GM19463 (cell line): ENCODE data around the gene LPAR6.
"Not testable (repeated sequence)": the region's sequence is repeated elsewhere in the genome, so short reads cannot be mapped to it uniquely, and the experiment has no call there.

ENCODE experiments used
- ATAC-seq: cut with Tn5 transposase; IDR thresholded peaks from one replicate; pipeline ENCODE4 v1.9.1; 2021; ENCODE audit warnings: mild to moderate bottlenecking, moderate library complexity; ENCODE audit not compliant: unreplicated experiment

LPAR6 gene

GRCh38 chr13:48422003-48422402, 9.1 kb upstream of the LPAR6 start:
- not testable (repeated sequence) for ATAC-seq

- ATAC-seq = no peak
These were observed 2.6 kb upstream of the LPAR6 start for GRCh38 chr13:48415516-48415915.

- no peak for ATAC-seq
These were observed 1.6 kb upstream of the LPAR6 start for GRCh38 chr13:48414501-48414900.

- no peak for ATAC-seq
These were observed 927 bp downstream of the LPAR6 start for GRCh38 chr13:48411841-48412531.

- no peak for ATAC-seq
These were observed 1.6 kb downstream of the LPAR6 start for GRCh38 chr13:48411147-48411794.

GRCh38 chr13:48410199-48410598, 2.7 kb downstream of the LPAR6 start:
- ATAC-seq = no peak

- ATAC-seq = no peak
These were observed 7.0 kb downstream of the LPAR6 start for GRCh38 chr13:48405875-48406274.

- no peak for ATAC-seq
These were observed 8.0 kb downstream of the LPAR6 start for GRCh38 chr13:48404952-48405351.

- no peak for ATAC-seq
These were observed 9.0 kb downstream of the LPAR6 start for GRCh38 chr13:48403913-48404312.

GRCh38 chr13:48403151-48403631, 9.7 kb downstream of the LPAR6 start:
- peak; percentile 43 for ATAC-seq

GRCh38 chr13:48402325-48402932, 10.5 kb downstream of the LPAR6 start:
- ATAC-seq = no peak

- no peak for ATAC-seq
These were observed 11.4 kb downstream of the LPAR6 start for GRCh38 chr13:48401480-48401879.

GRCh38 chr13:48400850-48401291, 12.0 kb downstream of the LPAR6 start:
- ATAC-seq = peak; percentile 51

- no peak for ATAC-seq
These were observed 12.7 kb downstream of the LPAR6 start for GRCh38 chr13:48400090-48400694.

GRCh38 chr13:48398450-48399095, 14.3 kb downstream of the LPAR6 start:
- no peak for ATAC-seq

- no peak for ATAC-seq
These were observed 15.2 kb downstream of the LPAR6 start for GRCh38 chr13:48397744-48398143.

- no peak for ATAC-seq
These were observed 19.2 kb downstream of the LPAR6 start for GRCh38 chr13:48393698-48394085.

- no peak for ATAC-seq
These were observed 19.7 kb downstream of the LPAR6 start for GRCh38 chr13:48393030-48393697.

GRCh38 chr13:48391257-48391656, 21.7 kb downstream of the LPAR6 start:
- ATAC-seq = no peak

GRCh38 chr13:48386816-48387215, 26.1 kb downstream of the LPAR6 start:
- ATAC-seq = no peak

GRCh38 chr13:48383384-48383783, 29.5 kb downstream of the LPAR6 start:
- ATAC-seq = no peak
